Stimulated activated CD4-positive, alpha-beta T cell treated with anti-CD3 and anti-CD28 coated beads, Interleukin-2, amount 100 ng/mL, for 24 hours (primary cell): ENCODE results near the gene TMEM171.

Experiments
- DNase-seq, 2 donors: peaks; one replicate each; pipeline ENCODE4 v3.0.0-alpha.2; 2020

The TMEM171 gene

DNA sequence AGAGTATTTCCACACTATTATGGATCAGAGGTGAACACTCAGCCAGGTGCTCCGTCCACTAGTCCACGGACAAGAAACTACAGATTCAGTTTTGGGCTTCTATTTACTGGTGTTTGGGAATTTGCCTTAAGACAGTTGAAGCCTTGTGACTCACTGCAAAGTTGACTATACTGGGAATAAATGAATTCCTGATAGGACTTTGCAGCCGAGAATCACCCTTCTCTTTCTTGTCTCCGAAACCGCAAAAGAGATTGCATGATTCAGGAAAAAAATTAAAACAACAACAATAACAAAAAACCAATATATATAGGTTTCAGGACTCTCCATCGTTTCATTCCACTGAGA, 716 bp downstream of the TMEM171 start:
- no peak for DNase-seq

DNA sequence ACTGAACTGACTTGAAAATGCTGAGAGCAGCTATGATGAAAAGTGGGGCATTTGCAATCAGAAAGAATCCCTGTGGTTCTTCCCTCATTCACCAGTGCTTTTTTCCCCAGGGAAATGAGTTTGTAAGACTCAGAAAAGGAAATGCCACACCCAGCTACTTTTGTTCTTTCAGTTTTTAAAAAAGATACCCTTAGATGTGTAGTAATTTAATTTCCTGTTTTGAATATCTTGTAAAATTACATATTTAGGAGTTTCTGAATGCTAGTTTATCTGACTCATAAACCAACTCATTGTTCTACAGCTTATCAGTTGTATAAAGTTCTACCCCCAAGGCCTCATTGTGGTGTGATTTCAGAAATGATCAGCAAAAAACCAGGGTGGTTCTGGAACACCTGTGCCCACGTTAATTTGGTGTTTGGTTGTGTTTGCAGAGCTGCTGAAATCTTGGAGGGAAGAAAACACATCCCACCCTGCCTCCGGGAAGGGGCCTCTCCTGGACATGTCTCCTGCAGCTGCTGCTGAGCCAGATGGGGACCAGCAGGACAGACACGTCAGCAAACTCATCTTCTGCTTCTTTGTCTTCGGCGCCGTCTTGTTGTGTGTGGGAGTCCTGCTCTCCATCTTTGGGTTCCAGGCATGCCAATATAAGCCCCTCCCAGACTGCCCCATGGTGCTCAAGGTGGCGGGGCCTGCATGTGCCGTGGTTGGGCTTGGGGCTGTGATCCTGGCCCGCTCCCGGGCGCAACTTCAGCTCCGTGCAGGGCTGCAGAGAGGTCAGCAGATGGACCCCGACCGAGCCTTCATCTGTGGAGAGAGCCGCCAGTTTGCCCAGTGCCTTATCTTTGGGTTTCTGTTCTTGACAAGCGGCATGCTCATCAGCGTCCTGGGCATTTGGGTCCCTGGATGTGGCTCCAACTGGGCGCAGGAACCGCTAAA, 2.8 kb downstream of the TMEM171 start:
- DNase-seq: no peak

DNA sequence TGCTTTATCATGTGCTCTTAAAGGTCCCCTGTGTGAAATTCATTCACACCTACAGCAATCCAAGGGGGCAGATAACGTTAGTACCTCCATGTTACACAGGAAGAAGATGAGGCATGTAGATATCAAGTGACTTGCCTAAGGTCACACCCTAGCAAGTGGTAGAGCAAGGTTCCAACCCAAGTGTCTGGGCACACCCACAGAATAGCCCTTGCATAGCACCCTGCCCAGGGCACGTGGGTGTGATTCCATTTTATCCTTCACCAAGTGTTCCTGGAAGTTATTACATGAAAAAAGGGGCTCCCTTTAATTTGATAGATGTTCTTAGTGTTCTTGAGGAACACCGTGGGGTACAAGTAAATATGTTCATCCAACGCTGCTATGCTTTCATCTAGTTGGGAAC, 4.9 kb downstream of the TMEM171 start:
- DNase-seq: no peak

DNA sequence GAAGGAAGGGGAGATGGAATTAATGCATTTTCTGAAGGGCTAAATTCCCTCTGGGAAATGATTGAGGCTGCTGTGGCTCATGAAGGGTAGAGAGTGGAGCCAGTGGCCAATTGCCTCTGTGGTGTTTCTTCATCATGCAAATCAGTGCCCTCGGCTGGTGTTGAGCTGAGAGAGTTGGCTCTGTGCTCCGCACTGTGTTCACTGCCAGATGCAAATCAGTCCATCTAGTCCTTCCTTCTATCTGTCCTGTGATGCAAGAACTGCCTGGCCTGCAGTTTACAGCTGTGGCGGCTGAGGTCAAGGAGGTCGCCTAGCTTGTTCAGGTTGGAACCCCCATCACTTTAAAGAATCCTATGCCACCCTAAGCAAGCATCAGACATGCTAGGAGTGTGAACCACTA, 6.0 kb downstream of the TMEM171 start:
- no peak for DNase-seq

DNA sequence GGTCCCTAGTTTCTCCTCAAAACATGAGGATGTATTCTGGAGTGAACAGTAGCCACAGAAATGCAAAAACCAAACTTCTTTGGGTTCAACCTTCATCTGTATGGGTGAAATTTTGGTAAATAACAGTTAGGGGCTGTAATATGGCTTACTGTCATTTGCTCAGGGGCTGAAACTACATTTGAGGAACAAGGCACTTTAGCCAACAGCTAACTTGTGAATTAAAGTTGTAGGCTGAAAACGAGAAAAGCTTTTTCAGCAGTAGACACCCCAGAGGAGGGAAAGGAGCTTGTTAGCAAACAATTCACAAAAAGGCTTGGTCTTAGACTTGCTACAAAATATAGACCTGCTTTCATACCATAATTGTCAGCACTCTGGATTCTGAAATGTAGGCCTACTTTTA, 6.6 kb downstream of the TMEM171 start:
- no peak for DNase-seq

DNA sequence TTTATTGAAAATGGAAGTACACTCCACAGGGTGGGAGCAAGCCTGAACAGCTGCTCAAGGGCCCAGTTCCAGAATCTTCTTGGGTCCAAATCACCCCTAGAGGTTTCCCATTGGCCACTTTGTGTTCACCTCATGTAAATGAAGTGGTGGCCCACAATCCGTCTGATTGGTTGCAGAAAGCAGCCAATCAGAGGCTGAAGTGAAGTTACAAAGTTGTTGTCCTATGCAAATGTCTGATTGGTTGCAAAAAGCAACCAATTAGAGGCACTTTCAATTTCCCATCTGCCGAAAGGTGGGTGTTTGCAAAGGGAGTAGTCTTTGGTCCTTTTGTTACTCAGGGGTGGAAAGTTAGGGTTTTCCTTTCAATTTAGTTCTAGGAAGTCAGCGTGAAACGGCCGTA, 8.8 kb downstream of the TMEM171 start:
- DNase-seq: no peak

DNA sequence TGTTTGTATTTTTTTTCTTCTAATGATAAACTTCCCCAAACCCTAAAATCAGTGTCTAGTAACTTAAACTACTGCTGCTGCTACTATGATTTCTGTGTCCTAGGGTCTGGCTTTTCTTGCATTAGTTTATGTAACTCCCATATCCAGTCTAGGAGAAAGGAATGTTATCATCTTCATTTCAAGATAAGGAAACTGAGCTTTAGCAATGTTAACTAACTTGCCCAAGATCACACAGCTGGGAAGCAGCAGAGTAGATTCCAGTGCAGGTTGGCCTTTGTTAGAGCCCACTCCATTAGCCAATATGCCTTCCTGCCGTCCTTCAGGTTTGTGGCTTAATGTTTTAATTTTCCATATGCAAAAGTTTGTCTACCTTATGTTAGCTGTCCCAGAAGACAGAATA, 10.4 kb downstream of the TMEM171 start:
- no peak for DNase-seq

DNA sequence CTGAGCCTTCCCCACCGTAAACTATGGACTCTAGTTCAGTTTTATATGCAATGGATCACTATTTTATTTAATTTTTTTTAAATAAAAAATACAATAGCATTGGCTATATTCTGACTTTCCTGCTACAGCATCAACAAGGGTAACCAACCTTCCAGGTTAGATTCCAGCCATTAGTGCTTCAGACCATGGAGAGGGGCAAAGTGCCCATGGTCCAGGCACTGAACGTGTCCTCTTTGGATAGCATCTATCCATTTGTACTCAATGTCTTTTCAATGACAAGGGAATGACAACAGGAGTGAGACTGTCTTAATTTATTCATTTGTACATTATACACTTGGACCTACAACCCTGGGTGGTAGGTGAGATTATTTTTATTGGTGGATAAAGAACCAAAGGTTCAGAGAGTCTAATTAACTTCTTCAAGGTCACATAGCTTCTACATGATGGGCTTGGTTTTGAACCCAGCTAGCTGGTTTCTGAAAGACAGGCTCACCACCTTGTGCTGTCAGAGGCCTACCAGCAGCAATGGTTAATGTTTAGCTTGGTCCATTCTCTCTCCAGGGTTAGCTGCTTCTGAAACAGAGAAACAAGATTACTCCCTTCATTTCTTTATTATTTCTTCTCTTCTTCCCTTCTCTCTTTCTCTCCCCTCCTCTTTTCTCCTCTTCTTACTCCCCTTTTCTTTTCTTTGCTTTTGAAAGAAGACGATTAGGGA, 11.5 kb downstream of the TMEM171 start:
- no peak for DNase-seq

DNA sequence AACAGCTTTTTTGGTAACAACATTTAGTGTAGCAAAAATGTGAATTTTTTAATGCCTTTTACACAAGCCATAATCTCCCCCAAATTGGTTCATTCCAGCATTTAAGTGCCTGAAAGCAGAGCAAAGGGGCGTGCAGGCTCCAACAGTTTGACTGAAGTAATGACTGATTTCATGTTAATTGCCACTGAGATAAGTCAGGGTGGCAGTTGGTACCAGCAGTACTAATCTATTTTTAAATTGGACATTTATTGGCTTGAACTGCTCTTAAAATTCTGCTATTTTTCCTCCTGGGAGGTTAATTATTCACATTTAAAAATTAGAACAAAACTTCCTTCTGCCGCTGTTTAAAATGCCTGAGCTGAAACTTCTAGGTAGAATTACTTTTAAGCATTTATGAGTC, 12.4 kb downstream of the TMEM171 start:
- DNase-seq: no peak

DNA sequence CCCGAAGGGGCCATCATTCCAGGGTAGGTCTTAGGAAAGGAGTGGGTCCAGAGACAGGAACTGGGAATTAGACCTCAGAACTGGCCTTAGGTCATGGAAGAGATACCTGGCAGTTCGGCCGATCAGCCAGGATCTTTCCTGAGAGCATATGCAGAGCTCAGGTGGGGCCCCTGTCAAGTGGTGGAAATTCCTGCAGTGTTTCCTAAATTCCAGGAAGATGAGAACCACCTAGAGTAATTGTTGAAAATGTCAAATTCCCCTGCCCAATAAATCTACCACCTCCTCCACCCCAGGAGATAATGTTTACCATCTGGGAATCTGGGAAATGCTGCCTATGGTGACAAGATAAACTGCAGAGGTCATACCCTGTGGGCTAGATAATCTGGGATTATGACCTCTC, 14.6 kb downstream of the TMEM171 start:
- no peak for DNase-seq

DNA sequence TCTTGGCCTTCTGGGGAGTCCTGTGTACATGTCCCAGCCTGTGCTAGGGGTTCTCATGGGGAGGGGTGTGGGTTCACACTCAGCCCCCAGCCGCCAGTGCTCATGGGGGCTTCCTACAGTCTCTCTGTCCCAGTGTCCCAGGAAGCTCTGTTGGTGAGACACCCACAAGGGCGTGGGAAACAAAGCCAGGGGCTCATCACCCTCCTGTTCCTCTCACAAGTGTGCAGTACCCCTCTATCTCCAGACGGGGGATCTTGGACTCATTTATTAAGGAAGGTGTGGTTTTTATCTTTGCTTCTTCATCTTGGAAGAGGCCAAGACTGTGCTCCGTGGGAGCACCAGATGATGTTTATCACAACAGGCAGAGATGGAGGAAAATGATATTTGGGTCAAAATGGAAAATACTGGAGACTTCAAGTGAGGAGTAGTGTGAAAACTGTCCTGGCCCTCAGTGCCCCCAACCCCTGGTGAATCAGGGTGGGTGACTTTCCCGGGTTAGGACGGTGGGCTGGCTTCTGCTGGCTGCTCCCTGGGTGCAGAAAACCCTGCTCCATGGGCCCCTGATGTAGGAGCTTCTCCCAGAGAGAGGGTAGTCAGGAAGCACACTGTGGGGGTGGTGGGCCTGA, 15.2 kb downstream of the TMEM171 start:
- DNase-seq: no peak

DNA sequence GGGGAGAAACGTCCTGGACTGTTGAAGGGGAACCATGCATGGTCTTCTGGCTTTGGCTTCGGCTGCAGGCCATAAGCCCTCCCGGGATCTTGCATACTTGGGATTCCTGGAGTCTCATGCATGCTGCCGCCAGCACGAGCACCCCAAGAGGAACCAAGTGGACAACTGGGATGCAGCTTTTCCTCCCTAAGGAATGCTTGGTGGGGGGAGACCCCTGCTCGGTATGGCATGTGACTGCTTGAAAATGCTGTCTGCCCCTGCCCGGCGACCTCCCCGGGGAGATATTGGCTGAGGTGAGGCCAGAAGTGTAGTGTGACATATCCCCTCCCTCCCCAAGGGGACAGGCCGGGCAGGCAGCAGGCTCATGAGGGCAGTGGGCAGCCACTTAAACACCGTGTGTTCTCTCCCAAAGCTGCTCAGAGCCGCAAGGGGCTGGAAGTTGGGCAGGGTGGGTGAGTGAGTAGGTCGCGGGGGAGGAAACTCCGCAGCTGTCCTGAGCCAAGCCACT, 15.7 kb downstream of the TMEM171 start:
- no peak for DNase-seq

DNA sequence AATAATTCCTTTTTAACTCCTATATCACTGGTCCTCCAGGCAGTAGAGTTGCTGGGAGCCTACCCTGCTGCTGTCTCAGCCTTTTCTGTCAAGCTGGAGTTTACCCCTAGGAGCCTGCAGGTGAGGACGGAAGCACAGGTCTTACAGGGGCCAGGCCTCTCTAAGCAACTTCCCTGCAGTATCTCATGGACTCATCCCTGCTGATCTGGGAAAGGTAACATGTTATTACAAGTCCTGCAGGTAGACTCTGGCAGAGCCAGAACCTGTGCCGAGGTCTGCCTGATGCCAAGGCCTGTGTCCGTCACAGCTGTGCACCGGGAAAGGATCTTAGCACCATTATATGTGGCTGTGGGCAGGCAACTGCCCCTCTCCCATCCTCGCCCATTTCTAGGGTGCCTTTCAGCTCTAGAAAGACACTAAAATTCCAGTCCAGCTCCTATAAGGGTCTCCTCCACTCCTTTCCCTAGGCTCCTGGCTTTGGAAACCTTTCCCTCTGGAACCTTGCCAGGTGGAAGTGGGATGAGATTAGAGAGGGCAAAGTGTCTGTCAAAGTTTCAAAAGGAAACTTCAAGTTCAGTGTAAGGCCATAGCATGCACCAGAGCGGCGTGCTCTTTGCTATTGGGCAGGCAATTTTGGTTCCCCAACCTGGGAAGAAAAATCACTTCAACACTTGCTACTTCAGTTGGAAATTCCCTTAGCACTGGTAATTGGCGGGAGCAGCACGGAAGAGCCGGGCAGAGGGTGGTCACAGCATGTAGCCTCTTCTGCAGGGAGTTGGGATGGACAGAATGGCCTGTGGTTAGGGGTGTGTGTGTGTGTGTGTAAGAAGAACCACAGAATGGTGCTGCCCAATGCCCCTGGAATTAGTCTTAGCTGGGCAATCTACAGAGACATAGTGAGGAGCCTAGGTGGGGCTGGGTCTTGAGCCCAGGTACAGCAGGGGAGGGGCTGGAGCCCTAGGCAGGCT, 17.5 kb downstream of the TMEM171 start:
- no peak for DNase-seq

DNA sequence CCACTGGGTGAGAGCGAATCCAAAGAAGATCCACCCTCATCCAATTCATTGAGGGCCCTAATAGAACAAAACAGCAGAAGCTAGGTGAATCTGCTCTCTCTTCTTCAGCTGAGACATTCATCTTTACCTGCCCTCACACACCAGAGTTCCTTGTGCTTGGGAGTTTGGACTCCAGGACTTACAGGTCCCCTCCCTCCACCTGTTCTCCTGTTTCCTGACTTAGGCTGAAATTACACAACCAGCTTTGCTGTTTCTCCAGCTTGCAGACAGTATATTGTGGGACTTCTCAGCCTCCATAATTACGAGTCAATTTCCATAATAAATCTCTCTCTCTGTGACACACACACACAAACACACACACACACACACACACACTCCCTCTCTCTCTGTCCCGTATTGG, 19.1 kb downstream of the TMEM171 start:
- DNase-seq: no peak

DNA sequence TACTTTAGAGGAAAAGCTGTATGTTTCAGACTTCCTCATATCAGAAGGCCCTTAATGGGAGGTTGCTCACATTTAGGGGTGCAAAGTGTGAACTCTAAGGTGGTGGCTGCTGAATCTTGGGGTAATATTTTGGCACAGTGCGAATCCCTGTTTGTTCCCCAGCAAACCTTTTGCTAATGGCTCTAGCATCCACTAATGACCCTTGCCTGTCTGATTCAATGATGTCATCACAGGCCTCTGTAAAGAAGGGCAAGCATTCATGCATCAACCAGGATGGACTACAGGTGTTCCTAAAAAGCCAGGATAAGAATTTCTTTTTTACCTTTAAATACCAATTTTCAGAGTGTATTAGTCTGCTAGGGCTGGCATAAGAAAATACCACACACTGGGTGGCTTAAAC, 20.4 kb downstream of the TMEM171 start:
- DNase-seq: no peak

DNA sequence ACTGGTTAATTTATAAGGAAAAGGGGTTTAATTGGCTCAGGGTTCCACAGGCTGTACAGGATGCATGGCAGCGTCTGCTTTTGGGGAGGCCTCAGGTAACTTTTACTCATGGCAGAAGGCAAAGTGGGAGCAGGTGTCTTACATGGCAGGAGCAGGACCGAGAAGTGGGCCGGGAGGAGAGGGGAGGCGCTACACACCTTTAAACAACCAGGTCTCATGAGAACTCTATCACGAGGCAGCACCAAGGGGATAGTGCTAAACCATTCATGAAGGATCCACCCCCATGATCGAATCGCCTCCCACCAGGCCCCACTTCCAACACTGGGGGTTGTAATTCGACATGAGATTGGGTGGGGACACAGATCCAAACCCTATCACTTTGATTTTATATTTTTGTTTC, 21.7 kb downstream of the TMEM171 start:
- no peak for DNase-seq

DNA sequence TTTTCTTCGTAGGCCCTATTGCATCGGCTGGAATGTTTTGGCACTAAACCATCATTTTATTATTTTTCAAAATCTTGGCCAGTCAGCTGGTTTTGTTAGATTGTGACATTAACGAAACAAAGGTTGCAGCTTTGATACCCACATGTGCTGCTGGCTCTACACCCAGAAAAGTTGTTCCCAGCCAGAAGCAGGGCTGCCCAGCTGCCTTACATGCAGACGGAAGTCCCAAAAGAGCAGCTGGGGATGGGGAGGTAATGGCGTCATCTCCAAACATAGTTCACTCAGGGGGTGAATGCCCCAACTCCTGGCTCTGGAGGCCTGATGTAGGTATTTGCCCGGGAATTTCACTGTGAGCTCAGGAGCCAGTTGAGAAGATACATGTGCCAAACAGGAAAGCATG, 23.3 kb downstream of the TMEM171 start:
- DNase-seq: no peak

DNA sequence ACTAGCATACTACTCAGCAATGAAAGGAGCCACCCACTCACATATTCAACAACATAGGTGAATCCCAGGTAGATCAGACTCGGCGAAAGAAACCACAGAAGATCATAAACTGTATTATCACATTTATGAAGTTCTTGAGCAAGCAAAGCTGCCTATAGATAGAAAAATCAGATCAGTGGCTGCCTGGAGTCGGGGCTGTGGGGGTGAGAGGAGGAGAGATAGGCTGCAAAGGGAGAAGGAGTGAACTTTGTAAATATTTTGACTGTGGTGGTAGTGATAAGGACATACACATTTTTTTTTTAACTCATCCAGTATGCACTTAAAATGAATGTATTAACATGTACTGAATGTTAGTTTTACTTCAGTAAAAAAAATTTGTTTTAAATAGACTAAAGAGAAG, 29.2 kb downstream of the TMEM171 start:
- DNase-seq: no peak

DNA sequence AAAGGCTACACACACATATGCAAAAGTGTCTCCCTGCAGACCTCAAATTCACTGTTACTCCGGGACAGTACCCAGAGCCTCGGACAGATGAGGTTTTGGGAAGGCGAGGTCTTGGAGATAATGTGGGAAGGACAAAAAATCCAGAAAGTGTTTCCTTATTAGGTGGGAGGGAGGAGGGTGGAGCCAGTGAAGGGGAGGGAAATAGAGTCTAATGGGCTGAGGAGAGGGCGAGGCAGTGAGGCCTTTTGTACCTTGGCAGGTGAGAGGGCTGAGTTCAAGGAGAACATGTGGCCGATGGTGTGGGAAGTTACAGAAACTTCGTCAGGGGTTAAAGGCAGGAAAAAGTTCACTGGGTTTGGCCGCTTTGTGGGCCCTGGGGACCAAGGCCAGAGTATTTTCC, 30.5 kb downstream of the TMEM171 start:
- no peak for DNase-seq

DNA sequence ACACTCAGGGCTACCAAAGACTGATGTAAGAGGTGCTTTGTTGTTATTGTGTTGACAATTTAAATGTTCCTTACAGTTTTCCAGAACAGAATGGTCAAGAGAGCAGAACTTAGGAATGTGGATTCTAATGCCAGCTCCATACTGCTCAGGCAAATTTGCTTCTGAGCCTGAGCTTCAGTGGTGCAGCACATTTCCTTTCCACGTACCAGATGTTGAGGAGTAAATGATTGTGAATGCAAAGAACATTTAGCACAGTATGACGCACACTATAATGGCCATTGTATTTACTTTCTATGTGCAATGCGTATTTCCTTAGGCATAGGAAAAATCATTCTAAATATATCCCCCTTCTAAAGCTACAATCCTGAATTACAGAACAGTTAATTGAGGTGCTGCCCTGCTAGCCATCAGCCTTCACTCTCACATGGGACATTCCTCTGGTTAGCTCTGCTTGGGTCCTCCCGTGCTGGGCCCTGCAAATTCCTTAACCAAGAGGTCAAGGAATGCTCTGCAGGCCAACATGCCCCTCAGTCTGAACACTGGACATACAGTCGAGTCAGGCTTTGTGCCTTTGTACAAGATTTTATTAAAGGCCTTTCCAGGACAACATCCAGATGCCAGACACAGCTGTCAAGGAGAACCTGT, 31.5 kb downstream of the TMEM171 start:
- no peak for DNase-seq

DNA sequence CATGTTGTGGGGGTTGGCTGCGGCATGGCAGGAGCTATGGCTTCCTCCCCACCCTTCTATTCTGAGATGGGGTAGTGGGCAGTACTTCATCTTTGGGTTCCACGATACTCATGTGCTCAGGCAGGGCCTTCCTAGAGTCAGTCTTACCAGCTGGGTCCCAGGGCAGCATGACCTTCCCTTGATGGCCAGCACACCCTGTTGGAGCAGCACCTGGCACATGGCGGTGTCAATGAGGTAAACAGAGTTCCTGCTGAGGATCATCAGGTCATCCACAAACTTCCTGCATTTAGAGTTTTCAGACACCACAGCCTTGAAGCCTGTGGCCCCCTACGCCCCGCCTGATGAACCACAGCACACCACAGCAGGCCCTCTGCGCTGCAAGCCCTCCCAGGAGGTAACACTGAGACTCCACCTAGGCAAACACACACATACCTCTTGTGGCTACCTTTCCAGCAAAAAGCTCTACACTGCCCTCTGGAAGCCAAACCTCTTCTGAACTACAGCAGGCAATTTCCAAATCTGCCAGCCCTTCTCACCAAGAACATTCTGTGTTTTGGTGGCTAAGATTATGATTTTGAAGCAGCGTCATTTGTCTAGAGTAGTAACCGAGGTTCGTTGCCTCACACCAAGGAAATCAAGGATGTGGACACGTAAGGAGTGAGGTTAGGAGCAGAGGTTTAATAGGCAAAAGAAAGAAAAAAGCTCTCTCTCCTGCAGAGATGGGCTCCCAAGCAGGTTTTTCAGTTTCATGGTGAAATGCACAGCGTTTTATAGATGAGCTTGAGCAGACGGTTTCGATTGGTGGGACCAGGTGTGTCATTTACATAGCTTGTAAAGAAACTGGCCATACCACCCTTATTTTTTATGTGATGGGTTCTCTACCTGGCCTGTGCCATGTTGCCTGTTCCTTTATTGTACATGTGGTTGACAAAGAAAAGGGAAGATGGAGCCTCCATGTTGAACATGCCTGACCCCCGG, 32.3 kb downstream of the TMEM171 start:
- no peak for DNase-seq
